Spleen (tissue), 7 donors: Measurements from ENCODE around the gene HOXA5.

Experiments
- CTCF ChIP-seq, 11 experiments: fragments of 200-600 bp in 7 of 11; fragments of 450-650 bp in 4 of 11; sonication (generic) in 4 of 11; IDR thresholded peaks in 8 of 11; conservative IDR thresholded peaks in 3 of 11; 1 replicate in 7 of 11; 2 replicates in 4 of 11; pipeline versions ENCODE4 v1.4.0 to v1.8.0; 2016 to 2021; ENCODE audit warnings: antibody characterized with exemption in 11 of 11, inconsistent platforms in 4 of 11, mild to moderate bottlenecking in 1 of 11
- POLR2A ChIP-seq, 3 donors: fragments of 450-650 bp; IDR thresholded peaks; one replicate each; pipeline ENCODE4 v1.5.1; 2017; ENCODE audit warnings: antibody characterized with exemption in 3 of 3, mild to moderate bottlenecking in 1 of 3
- POLR2AphosphoS5 ChIP-seq, 3 donors: sonication (generic); formaldehyde crosslinking; IDR thresholded peaks; one replicate each; pipeline ENCODE4 v1.5.1; 2017; ENCODE audit warnings: antibody characterized with exemption in 3 of 3
- donor health status: DM: no; HTN: no; CAD: no; lungs with moderate emphysema.
- donor health status: DM: no; HTN: no; CAD: no.
- donor health status: DM: no; HTN: no; CAD: no.

GRCh38 chr7:27104341-27105058 is 39.0 kb downstream of the HOXA5 start:
- no peak for TF ChIP-seq CTCF (IDR thresholded peaks at IDR 0.05 in 8 of 11, conservative IDR thresholded peaks at IDR 0.05 in 3 of 11)
- TF ChIP-seq POLR2A (IDR thresholded peaks at IDR 0.05) = no peak
- no peak for TF ChIP-seq POLR2AphosphoS5 (IDR thresholded peaks at IDR 0.05)
